Measurements from ENCODE around the gene GEN1.

GRCh38 chr2:17729880-17730279, 24.1 kb upstream of the GEN1 start:
- TF ChIP-seq, protein P1, sequence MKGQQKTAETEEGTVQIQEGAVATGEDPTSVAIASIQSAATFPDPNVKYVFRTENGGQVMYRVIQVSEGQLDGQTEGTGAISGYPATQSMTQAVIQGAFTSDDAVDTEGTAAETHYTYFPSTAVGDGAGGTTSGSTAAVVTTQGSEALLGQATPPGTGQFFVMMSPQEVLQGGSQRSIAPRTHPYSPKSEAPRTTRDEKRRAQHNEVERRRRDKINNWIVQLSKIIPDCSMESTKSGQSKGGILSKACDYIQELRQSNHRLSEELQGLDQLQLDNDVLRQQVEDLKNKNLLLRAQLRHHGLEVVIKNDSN (IDR thresholded peaks at IDR 0.05), result no peak
- TF ChIP-seq CEBPB (IDR thresholded peaks at IDR 0.05), result no peak
- TF ChIP-seq YY1 (IDR thresholded peaks at IDR 0.05; ENCODE audit: low read depth), result no peak
- no peak for TF ChIP-seq RAD21 (IDR thresholded peaks at IDR 0.05; ENCODE audit: low read depth)
- TF ChIP-seq, protein P2, sequence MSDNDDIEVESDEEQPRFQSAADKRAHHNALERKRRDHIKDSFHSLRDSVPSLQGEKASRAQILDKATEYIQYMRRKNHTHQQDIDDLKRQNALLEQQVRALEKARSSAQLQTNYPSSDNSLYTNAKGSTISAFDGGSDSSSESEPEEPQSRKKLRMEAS (IDR thresholded peaks at IDR 0.05), result no peak
- no peak for TF ChIP-seq TCF12 (IDR thresholded peaks at IDR 0.05; ENCODE audit: low read depth)
- no peak for TF ChIP-seq EP300 (IDR thresholded peaks at IDR 0.05; ENCODE audit: borderline replicate concordance)
- TF ChIP-seq NFIC (IDR thresholded peaks at IDR 0.05), result no peak
- TF ChIP-seq REST (IDR thresholded peaks at IDR 0.05; ENCODE audit: low read depth), result no peak
- no peak for TF ChIP-seq EGR1 (IDR thresholded peaks at IDR 0.05)
- no peak for TF ChIP-seq TAF1 (IDR thresholded peaks at IDR 0.05; ENCODE audit: low read depth)
- no peak for TF ChIP-seq FOXM1 (IDR thresholded peaks at IDR 0.05; ENCODE audit: borderline replicate concordance, low read depth)
- TF ChIP-seq TEAD4 (IDR thresholded peaks at IDR 0.05), result no peak
- no peak for TF ChIP-seq CREB1 (IDR thresholded peaks at IDR 0.05; ENCODE audit: low read depth)
